ENCODE measurements around the gene TRIM66.
A peak's percentile ranks its signal among the peaks of the same experiment; 100 is the strongest.

The TRIM66 gene, protein sequence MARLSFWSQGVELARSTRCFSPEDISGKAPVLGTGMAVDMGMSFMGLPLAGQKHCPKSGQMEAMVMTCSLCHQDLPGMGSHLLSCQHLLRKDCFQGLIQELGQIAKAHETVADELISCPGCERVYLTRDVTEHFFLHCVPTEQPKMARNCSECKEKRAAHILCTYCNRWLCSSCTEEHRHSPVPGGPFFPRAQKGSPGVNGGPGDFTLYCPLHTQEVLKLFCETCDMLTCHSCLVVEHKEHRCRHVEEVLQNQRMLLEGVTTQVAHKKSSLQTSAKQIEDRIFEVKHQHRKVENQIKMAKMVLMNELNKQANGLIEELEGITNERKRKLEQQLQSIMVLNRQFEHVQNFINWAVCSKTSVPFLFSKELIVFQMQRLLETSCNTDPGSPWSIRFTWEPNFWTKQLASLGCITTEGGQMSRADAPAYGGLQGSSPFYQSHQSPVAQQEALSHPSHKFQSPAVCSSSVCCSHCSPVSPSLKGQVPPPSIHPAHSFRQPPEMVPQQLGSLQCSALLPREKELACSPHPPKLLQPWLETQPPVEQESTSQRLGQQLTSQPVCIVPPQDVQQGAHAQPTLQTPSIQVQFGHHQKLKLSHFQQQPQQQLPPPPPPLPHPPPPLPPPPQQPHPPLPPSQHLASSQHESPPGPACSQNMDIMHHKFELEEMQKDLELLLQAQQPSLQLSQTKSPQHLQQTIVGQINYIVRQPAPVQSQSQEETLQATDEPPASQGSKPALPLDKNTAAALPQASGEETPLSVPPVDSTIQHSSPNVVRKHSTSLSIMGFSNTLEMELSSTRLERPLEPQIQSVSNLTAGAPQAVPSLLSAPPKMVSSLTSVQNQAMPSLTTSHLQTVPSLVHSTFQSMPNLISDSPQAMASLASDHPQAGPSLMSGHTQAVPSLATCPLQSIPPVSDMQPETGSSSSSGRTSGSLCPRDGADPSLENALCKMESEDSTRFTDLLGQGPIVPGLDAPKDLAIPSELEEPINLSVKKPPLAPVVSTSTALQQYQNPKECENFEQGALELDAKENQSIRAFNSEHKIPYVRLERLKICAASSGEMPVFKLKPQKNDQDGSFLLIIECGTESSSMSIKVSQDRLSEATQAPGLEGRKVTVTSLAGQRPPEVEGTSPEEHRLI (N-terminal part only)

DNA sequence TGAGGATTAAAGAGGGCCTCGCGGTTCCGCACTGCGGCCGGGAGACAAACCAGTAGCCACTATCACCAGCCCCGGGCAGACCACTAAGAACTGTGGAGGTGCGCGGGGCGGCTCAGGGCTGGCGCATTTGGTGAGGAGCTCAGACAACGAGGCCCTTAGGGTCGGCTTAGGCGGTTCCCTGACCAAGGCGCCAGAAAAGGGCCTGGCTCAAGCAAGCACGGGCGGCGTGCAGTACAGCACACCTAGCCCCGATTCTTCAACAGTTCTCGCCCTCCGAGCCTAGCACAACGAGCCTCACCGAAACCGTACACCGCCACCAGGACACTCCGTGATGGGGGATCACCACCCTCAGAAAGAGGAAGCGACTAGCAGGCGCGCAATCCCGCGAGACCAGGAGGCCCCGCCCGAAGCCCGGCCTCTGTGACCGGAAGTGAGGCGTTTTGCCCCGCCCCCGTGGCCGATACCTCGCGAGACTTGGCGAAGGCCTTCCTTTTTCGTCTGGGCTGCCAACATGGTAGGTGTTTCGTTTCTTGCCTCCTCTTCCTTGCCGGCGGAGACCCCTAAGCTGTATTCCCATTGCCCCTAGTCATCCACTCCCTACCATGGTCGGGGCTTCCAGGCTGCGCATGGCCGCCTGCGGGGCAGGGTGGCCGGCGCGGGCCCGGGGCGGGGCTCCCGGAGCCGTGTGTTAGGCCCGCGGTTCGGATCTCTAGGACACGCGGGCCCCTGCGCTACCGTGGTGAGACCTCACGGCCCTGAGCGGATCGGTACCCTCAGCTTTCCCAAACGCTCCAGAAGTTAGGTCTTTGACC lies at the start of gene TRIM66, which contains the start of gene RPL27A:
TRIM66 (minus strand) TSS at position 363 of the 812 bp plus-strand sequence. CDS start 10,391 bp downstream, outside the sequence.
RPL27A (plus strand) TSS at position 490 of the 812 bp plus-strand sequence; CDS start at position 512, 22 bp downstream.
- peak; percentile 98 for DNase-seq (ENCODE audit: low read depth)

DNA sequence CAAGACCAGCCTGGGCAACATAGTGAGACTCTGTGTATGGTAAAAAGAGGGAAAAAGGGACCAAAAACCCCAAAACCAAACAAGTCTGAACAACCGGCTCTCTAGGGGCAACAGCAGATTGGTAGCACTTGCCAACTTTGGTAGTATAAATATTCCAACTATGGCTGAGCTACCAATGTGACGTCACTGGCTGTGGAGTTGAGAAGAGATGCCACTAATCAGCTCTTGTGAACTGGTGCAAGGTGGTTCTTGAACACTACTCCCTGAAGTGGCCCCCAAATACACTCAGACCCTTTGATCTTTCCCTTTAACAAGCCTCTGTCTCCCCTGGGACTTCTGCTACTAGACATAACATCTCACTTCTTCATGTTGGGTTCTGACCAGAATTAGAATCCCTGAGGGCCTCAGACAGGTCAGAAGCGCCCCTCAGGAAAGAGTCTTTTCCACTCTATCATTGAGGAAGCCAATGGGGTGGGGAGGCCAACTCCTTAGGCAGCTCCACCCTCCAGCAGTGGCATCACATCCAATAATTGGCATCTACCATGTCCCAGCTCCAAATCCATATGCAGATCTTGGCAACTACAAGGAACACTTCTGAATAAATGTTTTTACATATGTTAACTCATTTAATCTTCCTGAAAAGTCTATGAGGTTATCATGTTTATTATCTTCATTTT lies 49.3 kb upstream of the TRIM66 start:
- no peak for DNase-seq (ENCODE audit: low read depth)

DNA sequence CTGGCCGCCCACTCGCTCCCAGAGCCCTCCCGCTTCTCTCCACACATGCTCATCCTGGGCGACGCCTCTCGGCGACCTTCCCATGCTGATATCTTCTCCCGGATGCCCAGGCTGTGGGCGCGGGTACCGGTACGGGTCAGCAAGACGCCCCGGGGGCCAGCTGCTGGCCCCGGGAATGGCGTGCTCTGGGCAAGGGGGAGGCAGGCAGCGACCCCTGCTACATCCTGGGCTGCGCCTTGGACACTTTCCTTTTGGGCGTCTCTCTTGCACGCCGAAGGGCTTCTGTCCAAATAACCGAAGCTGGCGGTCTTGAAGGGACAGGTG lies 48.2 kb upstream of the TRIM66 start:
- DNase-seq (ENCODE audit: low read depth), result no peak

DNA sequence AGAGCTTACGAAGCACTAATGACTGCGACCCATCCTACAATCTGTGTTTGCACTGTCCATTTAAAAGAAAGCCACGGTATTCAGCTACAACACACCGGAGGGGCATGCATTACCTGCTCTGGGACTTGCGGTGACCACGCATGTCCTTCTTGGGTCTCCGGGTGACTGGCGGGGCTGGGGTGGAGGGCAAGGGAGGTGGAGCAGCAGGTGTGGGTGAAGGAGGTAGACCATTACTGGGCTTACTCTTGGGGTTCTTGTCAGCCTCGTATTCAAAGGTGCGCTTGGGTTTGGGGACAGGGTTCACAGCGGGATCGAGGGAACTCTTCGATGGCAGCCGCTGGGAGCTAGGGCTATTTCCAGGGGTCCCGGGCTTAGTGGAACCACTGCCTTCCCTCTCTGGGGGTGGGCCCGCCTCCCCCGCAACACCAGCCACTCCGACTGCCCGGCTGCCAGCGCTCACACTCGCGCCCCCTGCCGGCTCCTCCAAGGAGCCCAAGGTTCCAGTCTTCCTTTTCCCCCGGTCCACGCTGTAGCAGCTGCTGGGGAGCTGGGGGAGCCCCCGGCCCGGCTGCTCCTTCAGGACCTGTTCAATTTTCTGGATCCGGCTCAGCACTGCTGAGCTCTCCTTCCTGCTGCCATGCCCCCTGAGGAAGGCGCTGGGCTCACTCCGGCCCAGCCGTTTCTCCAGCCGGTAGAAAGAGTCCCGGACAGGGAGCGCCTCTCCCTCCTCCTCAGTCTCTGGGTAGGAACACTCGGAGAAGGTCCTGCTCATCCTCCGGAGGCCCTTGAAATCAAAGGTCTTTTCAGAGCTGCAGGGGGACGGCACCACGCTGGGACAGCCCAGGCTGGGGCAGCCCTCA lies 47.6 kb upstream of the TRIM66 start:
- no peak for DNase-seq (ENCODE audit: low read depth)

DNA sequence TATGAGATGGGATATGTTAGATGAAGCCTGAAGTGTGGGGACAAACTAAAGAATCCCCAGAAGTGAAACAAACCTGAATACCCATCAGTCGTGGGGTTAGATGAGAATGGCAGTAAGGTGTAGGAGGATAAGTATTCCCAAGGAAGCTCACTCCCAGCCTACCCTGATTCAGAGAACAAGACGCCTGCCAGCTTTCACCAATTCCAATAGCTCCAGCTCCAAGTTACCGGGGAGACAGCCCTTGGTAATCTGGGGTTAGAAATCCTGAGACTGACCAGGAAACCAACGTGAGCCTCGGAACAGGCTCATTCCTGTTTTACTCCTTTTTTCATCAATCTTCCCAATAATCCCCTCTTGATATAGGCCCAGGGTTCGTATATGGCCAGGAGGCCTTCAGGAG lies 46.6 kb upstream of the TRIM66 start:
- DNase-seq (ENCODE audit: low read depth), result no peak

DNA sequence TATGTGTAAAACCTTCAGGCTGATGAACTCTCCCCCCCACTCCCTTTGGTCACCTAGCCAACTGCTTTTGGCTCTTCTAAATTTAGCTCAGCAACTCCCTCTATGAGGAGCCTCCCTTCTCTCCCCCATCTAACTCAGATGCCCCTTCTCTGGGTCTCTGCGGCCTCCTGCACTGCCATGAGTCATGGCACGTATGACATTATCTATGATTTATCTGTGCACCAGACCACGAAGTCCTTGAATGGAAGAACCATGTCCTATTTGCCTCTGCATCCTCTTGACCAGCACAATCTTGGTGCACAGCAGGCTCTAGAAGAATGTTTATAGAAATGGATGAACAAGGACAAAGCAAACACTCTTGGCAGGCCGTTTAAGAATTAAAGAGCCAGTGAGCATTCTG lies 46.1 kb upstream of the TRIM66 start:
- peak; percentile 58 for DNase-seq (ENCODE audit: low read depth)

DNA sequence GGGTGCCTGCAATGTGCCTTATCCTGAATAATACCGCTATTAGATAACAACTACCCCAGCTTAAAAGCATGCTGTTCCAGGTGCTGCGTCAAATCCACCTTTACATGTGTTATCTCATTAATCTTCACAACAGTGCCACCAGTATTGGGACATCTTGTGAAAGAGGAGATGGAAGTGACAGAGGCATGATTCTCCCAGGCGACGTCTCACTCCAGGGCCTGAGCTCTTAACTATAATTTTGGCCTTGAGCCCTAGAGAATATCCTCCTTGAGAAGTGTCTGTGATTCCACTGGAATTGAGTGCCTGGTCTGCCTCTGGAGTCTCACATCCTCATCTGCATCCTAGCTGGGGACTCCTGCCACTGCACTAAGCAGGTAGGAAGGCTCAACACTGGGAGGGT lies 43.9 kb upstream of the TRIM66 start:
- DNase-seq (ENCODE audit: low read depth), result no peak

DNA sequence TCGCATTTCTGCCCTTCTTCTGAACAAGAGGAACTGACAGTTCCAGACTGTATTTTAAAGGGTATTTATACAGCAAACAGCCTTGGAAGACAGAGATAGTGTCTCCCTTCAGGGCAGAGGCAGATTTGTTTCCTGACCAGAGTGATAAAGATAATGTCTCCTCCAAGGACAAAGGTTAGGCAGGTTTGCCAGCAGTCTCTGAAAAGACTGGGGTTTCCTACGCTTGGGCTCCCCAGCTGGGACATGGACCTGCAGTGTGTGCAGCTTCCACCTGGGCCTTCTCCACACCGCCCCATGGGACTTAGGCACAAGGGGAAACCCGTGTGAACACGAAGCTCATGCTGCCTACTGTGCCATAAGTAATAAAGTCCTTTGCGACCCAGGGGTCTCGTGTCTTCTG lies 42.2 kb upstream of the TRIM66 start:
- DNase-seq (ENCODE audit: low read depth), result no peak

DNA sequence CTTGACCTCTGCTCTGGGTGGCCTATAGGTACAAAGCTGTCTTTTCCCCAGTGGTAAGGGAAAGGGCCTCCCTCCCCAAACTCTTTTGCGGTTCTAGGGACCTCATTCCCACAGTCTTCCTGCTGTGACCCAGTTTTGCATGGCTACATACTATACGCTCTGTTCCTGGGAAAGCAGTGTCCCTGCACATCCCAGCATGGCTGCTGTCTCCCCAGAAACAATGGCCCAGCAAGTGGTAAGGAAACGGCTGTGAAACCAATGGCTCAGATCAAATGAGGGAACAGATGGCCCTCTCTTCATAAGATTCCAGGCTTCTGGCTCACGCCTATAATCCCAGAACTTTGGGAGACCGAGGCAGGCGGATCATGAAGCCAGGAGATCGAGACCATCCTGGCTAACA lies 41.2 kb upstream of the TRIM66 start:
- no peak for DNase-seq (ENCODE audit: low read depth)

DNA sequence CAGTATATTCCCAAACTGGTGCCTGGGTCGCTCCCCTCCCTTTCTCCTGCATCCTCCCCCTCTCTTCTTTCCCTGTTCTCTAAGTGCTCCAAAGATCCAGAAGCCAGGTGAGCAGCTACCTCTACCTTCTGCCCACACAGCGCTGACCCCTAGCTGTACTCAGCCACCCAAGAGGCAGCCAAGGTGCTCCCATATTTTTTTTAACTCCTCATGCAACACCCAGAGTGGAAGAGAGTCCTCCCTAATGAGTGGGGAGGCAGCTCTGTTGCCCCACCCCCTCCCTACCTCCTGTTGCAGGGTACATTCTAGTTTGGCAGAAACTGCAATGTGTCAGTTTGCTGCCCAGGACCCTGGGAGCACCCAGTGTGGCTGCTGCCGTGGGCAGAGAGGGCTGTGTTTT lies 40.3 kb upstream of the TRIM66 start:
- no peak for DNase-seq (ENCODE audit: low read depth)

DNA sequence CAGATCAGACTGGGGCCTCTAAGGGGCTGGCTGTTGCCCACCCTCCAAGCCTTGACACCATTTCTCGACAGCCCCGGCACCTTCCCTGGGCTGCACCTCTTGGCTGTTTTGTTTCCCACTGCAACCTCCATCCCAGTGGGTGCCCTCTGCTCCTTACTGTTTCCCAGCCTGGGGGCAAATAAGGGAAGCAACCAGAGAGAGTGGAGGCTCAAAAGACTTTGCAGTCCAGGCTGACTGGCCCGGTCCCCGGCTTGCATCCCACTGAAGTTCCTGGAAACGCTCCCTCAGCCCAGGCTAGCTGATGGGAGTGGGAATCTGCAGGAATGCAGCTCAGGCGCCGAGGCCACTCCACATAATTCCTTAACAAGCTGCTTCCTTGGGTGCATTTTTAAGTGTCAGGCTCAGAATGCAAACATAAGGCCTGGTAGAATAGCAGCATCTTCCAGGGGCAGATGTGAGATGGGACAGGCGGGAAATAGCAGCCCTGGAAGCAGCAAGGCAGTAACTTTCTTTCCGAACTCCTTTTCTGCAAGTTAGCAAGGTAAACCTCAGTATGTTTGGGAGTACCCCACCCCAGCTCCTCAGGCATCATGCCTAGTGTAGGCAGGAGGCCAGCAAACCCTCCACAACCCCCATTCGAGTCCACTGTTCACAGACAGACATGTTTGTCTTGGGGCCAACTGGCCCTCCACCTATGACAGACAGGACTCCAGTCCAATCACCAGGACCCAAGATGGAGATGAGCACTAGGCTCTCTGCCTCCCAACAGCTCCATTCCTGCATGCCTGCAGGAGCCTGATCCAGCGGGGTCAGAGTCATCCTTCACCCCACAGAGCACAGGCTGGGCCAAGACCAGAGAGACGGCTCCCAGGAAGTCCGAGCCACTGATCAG lies 39.4 kb upstream of the TRIM66 start:
- DNase-seq (ENCODE audit: low read depth), result peak; percentile 32

DNA sequence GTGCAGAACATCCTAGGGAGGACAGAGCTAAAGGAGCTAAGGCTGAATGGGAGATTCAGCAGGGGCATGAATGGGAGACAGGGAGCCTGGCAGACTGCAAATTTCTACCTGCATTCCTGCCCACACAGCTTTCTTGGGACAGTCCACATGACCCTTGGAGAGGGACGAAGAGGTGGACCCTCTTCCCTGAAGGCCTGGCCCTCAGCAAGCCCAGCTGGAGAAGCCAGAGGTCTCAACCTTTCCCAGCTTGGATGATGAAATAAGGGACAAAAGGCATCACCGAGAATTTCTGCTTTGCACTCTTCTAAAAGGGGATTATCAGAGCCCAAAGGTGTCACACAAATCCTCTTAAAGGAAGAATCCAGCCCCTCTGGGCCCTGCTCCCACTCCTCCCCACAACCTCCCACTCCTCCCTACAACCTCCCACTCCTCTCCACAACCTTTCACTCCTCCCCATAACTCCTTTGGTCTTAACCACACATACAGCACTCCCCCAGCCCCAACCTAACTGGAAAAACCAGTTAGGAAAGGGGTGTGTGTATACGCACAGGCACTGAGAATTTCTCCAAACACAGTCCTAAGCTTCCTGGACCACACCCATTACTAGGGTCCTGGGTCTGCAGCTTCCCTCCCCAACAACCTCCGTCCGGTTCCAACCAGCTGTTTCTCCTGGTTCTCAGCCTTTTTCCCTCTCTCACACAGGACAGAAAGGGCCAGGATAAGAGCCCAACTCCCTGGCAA lies 38.6 kb upstream of the TRIM66 start:
- no peak for DNase-seq (ENCODE audit: low read depth)

DNA sequence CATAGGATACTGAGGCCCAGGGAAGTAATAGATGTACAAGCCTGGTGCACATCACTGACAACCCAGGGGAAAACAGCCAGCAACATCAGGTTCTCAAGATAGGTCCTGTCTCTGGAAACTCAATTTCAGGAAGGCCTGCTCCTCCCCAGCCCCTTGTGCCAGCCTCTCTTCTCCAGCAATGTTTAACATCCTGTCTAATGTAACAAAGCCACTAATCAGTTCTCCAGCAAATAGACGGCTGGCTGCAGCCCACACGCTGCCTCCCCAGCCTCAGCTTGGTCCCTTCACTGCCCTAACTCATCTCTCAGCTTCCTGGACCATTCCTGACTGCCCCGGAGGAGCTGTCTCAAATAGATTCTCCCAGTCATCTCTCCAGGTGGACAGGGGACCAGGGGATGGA lies 37.9 kb upstream of the TRIM66 start:
- no peak for DNase-seq (ENCODE audit: low read depth)

DNA sequence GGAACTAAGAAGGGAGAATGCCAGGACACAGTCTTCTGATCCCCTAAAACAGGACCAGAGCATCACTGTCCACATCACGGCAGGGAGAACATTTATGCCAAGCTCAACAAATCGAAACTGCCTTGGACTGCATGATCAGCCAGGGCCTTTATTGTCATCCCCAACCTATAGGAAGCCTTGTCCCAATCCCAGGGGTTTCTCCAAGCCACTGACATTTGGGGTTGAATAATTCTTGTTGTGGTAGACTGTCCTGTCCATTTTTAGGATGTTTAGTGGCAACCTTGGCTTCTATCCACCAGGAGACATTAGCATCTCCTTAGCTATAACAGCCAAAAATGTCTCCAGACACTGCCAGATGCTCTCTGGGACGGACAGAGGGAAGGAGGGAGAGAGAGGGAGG lies 37.3 kb upstream of the TRIM66 start:
- peak; percentile 67 for DNase-seq (ENCODE audit: low read depth)

DNA sequence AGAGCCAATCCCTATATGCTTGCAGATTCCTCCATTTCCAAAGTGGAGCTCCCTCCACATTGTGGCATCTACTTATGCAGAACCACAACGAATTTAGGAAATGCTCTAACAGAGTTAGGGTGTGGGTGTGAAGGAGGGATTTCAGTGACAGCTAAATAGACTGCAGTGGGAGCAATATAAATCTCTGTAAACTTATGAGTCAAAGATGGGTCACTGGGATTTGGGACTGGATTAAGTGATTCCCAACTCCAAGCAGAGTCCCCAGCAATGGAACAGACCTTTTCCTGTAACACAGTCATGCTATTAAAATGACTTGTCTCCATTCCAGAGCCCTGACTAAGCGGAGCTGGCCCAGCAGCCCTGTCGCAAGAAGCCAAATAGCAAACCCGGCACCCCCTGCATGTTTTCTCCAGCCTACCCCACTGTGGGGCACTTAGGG lies 36.8 kb upstream of the TRIM66 start:
- DNase-seq (ENCODE audit: low read depth), result peak; percentile 97

DNA sequence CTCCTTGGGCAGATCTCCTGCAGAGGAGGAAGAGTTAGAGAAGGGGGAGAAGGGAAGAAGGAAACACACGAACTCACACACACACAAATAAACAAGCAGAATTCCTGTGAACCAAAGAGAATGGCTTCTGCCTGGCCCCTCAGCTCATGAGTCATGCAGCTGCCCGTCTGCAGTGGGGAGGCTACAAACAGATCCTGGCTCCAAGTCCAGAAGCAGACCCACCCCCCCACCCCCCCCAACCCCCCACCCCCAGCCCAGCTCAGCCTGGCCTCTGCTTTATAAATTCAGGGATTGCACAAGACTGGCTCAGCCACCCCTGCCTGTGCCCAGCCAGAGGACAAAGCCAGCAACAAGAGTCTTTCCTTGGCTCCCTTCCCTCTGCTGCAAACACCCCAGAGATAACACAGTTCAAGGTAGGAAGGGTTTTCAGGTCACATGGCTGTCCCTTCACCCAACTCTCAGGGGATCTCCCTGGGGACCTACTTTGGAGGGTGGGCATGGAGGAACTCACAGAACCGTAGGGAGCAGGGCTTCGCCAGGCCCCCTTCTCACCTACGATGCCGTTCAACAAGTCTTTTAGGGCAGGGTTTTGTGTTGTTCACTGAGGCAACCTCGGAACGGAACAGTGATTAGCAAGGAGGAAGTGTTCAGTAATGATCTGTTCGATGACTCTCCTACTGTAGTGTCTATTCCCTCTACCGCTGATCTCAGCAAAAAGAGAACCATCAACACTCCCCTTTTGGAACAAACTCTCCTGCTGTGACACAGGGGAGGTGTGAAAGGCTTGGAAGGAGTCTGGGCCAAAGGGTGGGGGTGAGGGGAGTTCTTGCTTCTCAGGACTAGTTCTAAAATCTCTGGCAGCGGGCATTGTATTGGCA lies 35.6 kb upstream of the TRIM66 start:
- peak; percentile 84 for DNase-seq (ENCODE audit: low read depth)

DNA sequence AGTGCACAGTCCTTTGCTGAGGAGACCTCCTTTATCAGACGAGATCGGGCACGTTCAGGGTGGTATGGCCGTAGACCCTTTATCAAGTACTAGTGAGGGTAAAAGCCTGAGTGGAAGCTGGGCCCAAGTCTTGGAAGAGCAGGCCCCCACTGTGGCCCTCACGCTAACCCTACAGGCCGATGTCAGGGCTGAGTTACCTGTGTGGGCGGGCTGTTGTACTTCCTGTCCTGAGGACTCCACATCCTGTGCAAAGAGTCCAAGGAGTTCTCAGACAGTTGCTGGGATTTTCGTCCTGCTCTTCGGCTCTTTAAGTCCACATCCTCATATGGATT lies 35.0 kb upstream of the TRIM66 start:
- no peak for DNase-seq (ENCODE audit: low read depth)

DNA sequence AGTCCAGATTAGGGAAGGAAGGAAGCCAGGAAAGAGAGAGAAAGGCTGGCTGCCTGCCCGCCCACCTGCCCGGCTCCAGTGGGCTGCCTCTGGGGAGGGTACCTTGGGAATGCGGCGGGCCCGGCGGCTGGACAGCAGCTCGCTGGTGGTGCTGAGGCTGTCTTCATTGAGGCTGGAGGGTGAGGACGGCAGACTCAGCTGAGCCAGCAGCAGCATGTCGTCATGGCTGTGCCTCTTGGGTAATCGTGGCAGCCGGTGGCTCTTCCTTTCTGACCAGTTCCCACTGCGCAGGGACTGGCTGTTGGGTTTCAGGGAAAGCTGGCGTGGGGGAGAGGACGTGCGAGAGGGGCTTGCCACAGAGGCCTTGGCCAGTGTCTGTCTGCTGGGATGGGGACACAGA lies 33.0 kb upstream of the TRIM66 start:
- no peak for DNase-seq (ENCODE audit: low read depth)

All from ELR (cell line).